ENCODE measurements around the gene KCNJ9. TPM values are rescaled to one million over a fixed set of nuclear protein-coding genes. Genes with fewer than 3 reads are reported as not detected.
"Not testable (repeated sequence)": the region's sequence is repeated elsewhere in the genome, so short reads cannot be mapped to it uniquely, and the experiment has no call there.

The KCNJ9 gene
- total RNA-seq, result not detected

DNA sequence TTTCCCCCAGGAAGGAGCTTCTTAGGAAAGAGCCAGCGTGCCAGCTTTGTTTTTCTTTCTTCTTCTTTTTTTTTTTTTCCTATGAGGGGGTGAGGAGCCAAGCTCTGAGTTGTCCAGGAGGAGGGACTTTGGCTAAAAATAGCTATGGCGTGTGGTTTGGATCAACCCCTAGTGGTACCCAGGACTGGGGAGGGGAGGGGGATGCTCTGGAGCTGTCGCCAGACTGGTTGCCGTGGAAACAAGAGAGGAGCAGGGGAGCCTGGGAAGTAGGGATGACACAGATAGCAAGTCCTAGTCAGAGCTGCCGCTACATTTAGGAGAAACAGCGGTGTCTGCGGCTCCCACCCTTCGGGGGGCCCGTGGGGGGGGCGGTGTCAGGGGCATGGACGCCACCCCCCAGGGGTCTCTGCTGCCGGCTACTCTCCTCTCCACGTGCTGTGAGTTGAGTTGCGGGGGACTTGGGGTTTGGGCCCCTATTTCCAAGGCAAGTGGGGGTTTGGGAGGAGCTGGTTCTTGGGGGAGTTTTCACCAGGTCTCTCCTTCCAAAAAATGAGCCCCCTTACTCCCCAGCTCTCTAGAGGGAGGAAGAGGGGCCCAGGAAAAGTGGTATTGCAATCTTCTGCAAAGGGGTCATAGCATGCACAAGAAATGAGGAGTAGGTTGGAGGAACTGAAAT, at the start of gene KCNJ9:
Gene KCNJ9, plus strand, starts transcription at position 278 of the 676 bp plus-strand sequence. CDS start 2,493 bp downstream, outside the sequence.
- H3K9me3 ChIP-seq (ENCODE audit: low read depth, low read length), result no peaks in the 10 kb centered on the region
- peaks cover 30% of the 10 kb centered on the region for H3K4me1 ChIP-seq (ENCODE audit: insufficient read depth, low read length)
- no peak within 1 kb of the TSS for H3K4me3 ChIP-seq (ENCODE audit: low read length)
- peaks cover 46% of the 10 kb centered on the region for H3K27me3 ChIP-seq (ENCODE audit: insufficient read depth, low read length)

DNA sequence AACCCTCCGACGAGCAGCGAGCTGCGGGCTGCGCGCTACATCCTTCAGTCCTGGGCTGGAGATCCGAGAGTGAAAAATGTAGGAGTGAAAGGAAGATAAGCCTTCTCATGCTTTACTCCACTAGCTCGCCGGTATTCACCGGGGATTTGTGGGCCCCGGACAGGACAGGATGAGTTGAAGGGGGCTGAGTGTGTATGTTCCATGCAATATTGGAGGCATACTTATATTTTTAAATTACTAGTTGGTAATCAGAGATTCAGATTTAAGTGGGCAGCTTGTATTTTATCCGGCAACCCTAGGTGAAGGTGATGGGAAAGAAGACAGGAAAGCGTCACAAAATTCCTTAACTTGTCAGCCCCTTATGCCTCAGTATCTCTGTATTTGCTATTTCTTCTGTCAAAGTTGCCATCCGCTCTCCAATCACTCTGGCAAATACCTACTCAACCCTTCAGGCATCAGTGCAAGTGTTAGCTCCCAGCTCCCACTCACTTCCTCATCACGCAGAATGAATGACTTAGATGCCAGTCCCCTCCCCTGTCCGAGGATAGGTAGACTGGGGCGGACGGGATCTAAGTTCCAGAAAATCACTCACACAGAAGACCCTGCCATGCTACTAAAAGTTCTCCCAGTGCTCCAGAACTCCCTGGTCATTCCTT, 49.0 kb upstream of the KCNJ9 start:
- peaks cover 26% of the 10 kb centered on the region for H3K4me1 ChIP-seq (ENCODE audit: insufficient read depth, low read length)
- peak overlapping the region; percentile 75 for H3K4me3 ChIP-seq (ENCODE audit: low read length)
- H3K27me3 ChIP-seq (ENCODE audit: insufficient read depth, low read length), result no peaks in the 10 kb centered on the region
- no peaks in the 10 kb centered on the region for H3K9me3 ChIP-seq (ENCODE audit: low read depth, low read length)

DNA sequence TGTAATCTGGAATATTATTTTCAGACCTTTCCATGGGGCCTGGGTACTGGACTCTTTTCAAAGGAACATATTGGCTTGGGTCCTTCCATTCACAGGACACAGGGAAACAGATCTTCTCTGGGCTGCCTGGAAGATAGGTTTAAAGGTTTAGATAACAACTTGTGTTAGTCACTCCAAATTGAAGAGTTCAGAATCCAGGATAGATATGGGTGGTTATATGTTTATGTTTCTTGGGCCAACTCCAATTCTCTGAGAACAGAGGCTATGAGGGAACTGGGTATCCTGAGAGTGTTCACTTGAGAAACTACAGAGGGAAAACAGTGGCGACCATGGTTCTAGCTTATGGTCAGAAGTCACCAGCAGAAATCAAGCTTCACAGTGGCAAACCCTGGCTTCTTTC, 40.9 kb upstream of the KCNJ9 start:
- Histone ChIP-seq H3K9me3 (ENCODE audit: low read depth, low read length) (no peaks in the 10 kb centered on the region), H3K4me1 (ENCODE audit: insufficient read depth, low read length) (no peaks in the 10 kb centered on the region), H3K27me3 (ENCODE audit: insufficient read depth, low read length) (no peaks in the 10 kb centered on the region), H3K4me3 (ENCODE audit: low read length) (no peak overlapping the region)

DNA sequence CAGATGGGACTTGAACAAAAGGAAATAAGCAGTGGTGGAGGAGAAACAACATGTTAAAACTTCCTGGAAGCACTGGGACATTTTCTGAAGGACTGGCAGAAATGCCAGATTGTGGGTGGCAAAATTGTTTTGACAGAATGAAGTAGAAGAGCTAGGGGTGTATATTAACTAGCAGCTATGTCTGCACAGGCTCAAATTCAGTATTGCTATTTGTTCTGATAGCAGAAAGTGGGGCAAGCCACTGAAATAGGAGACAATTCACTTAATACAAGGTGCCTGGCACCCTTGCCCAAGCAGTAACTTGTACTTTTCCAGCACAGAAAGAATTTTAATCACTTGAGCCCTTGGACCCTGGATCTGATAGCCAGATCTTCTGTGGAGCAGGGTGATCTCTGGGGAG, 37.8 kb upstream of the KCNJ9 start:
- Histone ChIP-seq H3K27me3 (ENCODE audit: insufficient read depth, low read length) (no peaks in the 10 kb centered on the region), H3K9me3 (ENCODE audit: low read depth, low read length) (no peaks in the 10 kb centered on the region), H3K4me1 (ENCODE audit: insufficient read depth, low read length) (peaks cover 9% of the 10 kb centered on the region), H3K4me3 (ENCODE audit: low read length) (no peak overlapping the region)

DNA sequence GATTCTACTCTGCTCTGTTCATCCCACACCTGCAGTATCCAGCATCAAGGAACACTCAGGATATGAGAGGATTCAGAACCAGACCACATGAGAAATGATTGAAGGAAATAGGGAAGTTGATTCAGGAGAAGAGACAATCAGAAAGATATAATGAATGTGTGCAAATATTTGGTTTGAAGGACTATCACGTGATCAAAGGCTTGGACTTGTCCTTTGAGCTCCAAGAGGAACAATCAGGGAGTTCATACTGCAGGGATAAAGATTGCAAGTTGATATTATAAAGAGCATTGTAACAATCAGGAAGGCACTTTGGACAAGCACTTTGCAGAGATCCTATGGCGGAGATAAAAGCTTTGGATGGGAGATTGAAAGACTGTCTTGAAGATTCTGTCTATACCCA, 35.7 kb upstream of the KCNJ9 start:
- peaks cover 9% of the 10 kb centered on the region for H3K4me1 ChIP-seq (ENCODE audit: insufficient read depth, low read length)
- no peaks in the 10 kb centered on the region for H3K27me3 ChIP-seq (ENCODE audit: insufficient read depth, low read length)
- H3K9me3 ChIP-seq (ENCODE audit: low read depth, low read length), result no peaks in the 10 kb centered on the region
- H3K4me3 ChIP-seq (ENCODE audit: low read length), result no peak overlapping the region

DNA sequence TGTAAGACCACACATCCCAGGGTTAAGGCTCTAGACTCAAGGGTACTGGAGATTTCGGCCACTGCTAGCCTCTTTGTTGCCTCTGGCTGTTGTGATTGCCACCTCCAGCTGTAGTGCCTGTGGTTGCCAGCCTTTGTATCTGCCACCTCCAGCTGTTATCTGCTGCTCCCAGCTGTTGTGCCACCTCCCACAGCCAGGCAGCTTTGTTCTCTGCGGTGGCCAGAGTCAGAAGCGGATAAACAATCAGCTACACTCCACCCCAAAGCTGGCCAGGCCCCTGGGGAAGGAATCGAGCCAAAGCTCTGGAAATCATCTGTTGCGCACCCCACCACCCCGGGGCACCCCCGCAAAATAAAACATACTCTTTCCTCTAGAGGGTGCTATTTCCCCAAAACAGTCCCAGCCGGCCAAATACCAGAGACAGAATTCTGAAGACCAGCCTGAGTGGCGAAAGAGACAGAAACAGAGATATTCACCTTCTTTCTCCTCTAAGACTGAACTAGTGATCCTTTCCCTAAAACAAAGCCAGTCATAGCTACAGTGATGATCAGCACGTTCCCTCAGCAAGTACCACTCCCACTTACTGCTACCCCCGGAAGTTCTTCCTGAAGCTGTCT, 34.7 kb upstream of the KCNJ9 start:
- Histone ChIP-seq H3K27me3 (ENCODE audit: insufficient read depth, low read length) (no peaks in the 10 kb centered on the region), H3K9me3 (ENCODE audit: low read depth, low read length) (no peaks in the 10 kb centered on the region), H3K4me3 (ENCODE audit: low read length) (no peak overlapping the region), H3K4me1 (ENCODE audit: insufficient read depth, low read length) (peaks cover 9% of the 10 kb centered on the region)

DNA sequence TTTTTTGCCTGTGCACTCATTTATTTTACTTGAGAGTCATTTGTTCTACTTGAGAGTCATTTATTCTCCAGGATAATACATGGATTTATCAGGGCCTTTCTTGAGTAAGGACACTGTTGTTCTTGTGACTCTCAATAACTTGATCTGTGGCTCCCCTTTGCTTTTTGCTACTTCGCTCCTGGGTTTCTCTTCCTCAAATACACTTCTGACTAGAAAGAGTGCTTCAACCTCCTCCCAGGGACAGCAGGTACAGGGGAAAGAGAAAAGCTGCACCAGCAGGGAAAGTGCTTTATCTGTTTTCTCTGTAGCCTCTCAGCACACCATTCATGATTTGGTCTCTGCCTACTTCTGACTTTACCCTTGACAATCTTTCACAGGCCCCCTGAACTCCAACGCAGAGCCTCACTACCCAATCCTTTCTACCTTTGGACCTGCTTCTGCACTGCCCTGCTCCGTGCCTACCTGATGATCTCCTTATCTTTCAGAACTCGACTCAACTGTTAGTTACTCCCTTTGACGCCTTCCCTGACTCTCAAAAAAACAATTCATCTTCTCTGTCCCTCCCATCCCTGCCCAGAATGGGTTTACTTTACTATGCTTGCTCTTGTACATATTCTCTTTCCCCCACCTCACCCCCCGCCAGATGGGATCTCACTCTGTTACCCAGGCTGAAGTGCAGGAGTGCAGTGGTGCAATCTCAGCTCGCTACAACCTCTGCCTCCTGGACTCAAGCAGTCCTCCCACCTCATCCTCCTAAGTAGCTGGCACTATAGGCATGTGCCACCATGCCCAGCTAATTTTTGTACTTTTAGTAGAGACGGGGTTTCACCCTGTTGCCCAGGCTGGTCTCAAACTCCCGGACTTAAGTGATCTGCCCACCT, 34.0 kb upstream of the KCNJ9 start:
- Histone ChIP-seq H3K9me3 (ENCODE audit: low read depth, low read length) (no peaks in the 10 kb centered on the region), H3K27me3 (ENCODE audit: insufficient read depth, low read length) (no peaks in the 10 kb centered on the region), H3K4me1 (ENCODE audit: insufficient read depth, low read length) (peaks cover 9% of the 10 kb centered on the region), H3K4me3 (ENCODE audit: low read length) (no peak overlapping the region)

DNA sequence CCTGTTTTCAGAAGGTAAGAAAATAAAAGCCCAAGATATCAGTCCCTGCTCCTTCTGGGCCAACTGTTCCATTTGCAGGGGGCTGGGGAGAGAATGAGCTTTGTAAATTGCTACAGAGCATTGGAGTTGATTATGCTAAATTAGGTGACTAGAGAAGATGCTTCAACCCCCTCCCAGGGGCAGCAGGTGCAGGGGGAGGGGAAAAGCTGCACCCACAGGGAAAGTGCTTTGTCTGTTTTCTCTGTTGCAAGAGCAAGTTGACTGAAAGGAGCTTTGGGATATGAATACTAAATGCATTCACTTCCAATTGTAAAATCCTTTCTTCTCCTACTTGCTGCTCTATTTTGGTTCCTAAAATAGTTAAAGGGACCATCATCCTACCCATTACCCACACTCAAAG, 33.0 kb upstream of the KCNJ9 start:
- peaks cover 3% of the 10 kb centered on the region for H3K27me3 ChIP-seq (ENCODE audit: insufficient read depth, low read length)
- no peaks in the 10 kb centered on the region for H3K9me3 ChIP-seq (ENCODE audit: low read depth, low read length)
- peaks cover 9% of the 10 kb centered on the region for H3K4me1 ChIP-seq (ENCODE audit: insufficient read depth, low read length)
- no peak overlapping the region for H3K4me3 ChIP-seq (ENCODE audit: low read length)

DNA sequence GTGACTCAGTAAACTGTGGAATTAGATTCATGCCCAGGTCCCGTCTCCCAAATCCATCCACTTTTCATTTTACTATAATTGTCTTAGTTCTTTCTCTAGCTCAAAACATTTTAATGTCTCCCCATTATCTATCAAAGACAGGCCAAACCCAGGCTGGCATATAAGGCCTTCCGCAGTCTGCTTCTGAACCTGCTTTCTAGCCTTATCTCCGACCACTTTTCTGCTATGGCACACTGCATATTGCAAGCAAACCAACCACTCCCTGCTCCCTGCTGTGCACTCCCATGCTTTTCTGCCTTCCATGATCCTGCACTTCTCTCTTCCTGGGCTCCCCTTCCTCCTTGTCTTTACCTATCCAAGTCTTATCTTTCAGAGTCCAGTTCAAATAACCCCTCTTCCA, 32.2 kb upstream of the KCNJ9 start:
- H3K9me3 ChIP-seq (ENCODE audit: low read depth, low read length), result no peaks in the 10 kb centered on the region
- no peak overlapping the region for H3K4me3 ChIP-seq (ENCODE audit: low read length)
- peaks cover 3% of the 10 kb centered on the region for H3K27me3 ChIP-seq (ENCODE audit: insufficient read depth, low read length)
- H3K4me1 ChIP-seq (ENCODE audit: insufficient read depth, low read length), result peaks cover 9% of the 10 kb centered on the region

DNA sequence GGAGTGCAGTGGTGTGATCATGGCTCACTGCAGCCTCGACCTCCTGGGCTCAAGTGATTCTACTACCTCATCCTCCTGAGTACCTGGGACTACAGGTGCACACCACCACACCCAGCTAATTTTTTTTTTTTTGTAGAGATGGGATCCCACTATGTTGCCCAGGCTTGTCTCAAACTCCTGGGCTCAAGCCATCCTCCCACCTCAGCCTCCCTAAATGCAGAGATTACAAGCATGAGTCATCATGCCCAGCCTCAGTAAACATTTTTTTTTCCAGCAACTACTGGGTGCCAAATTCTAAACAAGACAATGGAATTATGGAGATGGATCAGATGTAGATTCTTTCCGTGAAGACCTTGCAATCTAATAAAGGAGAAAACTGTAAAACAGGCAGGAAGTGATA, 31.2 kb upstream of the KCNJ9 start:
- H3K4me1 ChIP-seq (ENCODE audit: insufficient read depth, low read length); H3K4me3 ChIP-seq (ENCODE audit: low read length); H3K27me3 ChIP-seq (ENCODE audit: insufficient read depth, low read length); H3K9me3 ChIP-seq (ENCODE audit: low read depth, low read length): not testable (repeated sequence)

DNA sequence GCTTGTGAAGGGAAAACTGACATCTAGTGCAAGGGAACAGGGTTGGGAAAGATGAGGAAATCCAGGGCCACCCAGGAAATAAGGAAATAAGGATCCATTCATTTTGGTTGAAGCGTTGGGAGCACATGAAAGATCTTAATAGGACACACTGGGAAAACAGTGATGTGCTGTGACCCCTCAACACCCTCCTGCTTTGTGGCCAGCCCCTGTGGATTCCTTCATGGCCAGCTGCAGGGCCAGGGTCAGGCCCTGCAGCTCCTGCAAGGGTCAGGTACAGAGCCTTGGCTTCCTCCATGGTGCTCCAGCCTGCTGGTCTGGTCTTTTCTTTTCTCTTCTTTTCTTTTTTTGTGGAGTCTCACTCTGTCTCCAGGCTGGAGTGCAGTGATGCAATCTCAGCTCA, 30.7 kb upstream of the KCNJ9 start:
- H3K4me3 ChIP-seq (ENCODE audit: low read length), result no peak overlapping the region
- peaks cover 3% of the 10 kb centered on the region for H3K27me3 ChIP-seq (ENCODE audit: insufficient read depth, low read length)
- H3K9me3 ChIP-seq (ENCODE audit: low read depth, low read length), result no peaks in the 10 kb centered on the region
- H3K4me1 ChIP-seq (ENCODE audit: insufficient read depth, low read length), result peaks cover 9% of the 10 kb centered on the region

DNA sequence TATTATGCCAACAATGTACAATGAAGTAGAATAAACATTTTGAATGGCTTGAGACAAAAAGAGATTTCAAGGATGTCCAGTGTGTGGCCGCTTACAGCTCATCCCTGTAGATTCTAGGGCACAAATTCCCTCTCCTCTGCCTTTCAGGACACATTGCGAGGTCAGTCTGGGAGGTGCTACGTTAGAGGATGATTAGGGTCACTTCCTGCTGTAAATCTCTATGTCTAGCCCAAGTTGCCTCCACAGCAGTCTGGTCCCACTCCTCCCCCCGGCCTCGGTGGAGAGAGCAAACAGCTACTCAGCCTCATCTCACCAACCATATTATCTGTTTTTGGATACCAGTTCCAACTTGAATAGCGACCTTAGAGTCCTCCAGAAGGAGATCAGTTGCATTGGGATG, 28.4 kb upstream of the KCNJ9 start:
- no peak overlapping the region for H3K4me3 ChIP-seq (ENCODE audit: low read length)
- no peaks in the 10 kb centered on the region for H3K9me3 ChIP-seq (ENCODE audit: low read depth, low read length)
- H3K4me1 ChIP-seq (ENCODE audit: insufficient read depth, low read length), result no peaks in the 10 kb centered on the region
- peaks cover 3% of the 10 kb centered on the region for H3K27me3 ChIP-seq (ENCODE audit: insufficient read depth, low read length)

DNA sequence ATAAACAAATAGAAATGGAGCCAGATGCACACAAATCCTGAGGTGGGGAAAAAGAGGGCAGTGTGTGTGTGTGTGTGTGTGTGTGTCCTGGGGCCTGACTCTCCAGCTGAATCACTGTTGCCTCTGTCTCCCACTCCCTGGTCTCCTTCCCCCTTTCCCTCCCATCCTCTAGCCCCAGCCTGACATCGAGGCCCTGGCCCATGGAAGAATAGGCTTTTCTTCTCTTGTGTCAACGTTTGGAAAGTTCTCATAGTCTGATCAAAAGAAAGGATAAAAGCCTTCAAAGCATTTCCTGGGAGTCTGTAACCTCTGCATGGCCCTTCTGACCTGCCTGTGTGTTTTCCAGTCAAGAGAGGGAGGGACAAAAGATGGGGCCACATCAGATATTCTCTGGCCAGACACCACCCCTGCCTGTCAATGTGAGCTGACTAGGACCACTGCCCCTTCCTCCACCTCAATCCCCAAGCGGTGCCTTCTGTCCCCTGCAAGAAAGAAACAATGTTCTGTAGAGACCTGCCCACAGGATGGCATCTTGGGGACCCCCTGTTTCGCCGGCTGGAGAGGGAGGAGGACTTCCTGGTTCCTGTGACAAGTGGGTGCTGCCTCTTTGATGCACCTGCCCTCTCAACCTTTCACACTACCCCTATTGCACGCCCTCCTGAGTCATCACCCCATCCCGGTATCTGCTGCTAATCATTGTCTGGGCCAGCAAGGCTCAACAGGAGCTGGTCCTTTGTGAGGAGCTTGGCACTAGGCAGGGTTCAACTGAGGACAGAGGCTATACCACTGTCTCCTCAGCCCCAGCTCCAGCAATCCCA, 27.6 kb upstream of the KCNJ9 start:
- H3K4me3 ChIP-seq (ENCODE audit: low read length), result no peak overlapping the region
- H3K27me3 ChIP-seq (ENCODE audit: insufficient read depth, low read length), result peaks cover 3% of the 10 kb centered on the region
- H3K9me3 ChIP-seq (ENCODE audit: low read depth, low read length), result no peaks in the 10 kb centered on the region
- no peaks in the 10 kb centered on the region for H3K4me1 ChIP-seq (ENCODE audit: insufficient read depth, low read length)

DNA sequence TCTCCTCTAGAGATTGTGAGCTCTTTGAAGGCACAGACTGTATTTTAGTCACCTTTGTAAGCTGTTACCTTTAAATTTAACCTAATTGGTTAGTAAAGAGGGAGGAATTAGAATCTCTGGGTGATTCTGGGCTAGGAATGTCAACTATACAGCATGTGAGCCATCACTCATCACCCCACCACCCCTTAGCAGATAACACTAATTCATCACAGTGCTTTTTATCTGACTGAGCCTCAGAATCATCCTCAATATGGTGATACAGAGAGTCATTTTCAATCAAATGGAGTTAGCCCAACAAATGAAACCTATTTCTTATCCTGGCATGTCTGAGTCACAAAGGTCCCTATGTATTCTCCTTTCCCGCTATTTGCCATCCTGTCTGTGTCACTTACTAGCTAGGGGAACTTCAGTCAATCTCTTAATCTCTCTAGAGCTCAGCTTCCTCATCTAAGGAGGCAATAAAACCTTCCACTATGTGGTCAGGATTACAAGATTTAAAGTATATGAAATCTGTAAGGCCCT, 24.6 kb upstream of the KCNJ9 start:
- H3K9me3 ChIP-seq (ENCODE audit: low read depth, low read length), result no peaks in the 10 kb centered on the region
- H3K27me3 ChIP-seq (ENCODE audit: insufficient read depth, low read length), result peaks cover 3% of the 10 kb centered on the region
- no peaks in the 10 kb centered on the region for H3K4me1 ChIP-seq (ENCODE audit: insufficient read depth, low read length)
- H3K4me3 ChIP-seq (ENCODE audit: low read length), result no peak overlapping the region

Data from mononuclear cell (primary cell).